CD4-positive, alpha-beta T cell (primary cell): ENCODE measurements around the gene NEK4. TPM values are rescaled to one million over a fixed set of nuclear protein-coding genes. Genes with fewer than 3 reads are reported as not detected.

Source experiments
- ATAC-seq: fragments of 200-7000 bp; cut with Tn5 transposase; one replicate; pipeline ENCODE4 v1.10.0; 2022; ENCODE audit warnings: mild to moderate bottlenecking; ENCODE audit not compliant: poor library complexity
- CTCF ChIA-PET: fragments of 350-600 bp; sonication (Branson Sonifier 250); formaldehyde crosslinking; loops from one replicate; lab custom pipeline; 2021; ENCODE audit warnings: antibody characterized with exemption, inconsistent platforms; lab: Charles Lee
- POLR2A ChIA-PET: fragments of 350-600 bp; sonication (Branson Sonifier 250); formaldehyde crosslinking; loops from one replicate; lab custom pipeline; 2021; ENCODE audit warnings: antibody characterized with exemption, inconsistent platforms; lab: Charles Lee
- DNase-seq, 14 experiments: peaks; one replicate each; pipeline ENCODE4 v3.0.0-alpha.2; 2013 to 2020; ENCODE audit warnings: mixed read lengths in 2 of 14
- H3K27ac ChIP-seq, 2 donors: one replicate each; pipeline versions ENCODE4 v1.5.1 to v1.7.0; 2013; ENCODE audit warnings: low read length in 2 of 2, low read depth in 1 of 2, mild to moderate bottlenecking in 1 of 2
- H3K27me3 ChIP-seq, 2 experiments: 1 replicate in 1 of 2; 2 replicates in 1 of 2; pipeline versions ENCODE4 v1.6.1 to v1.7.0; 2013; ENCODE audit warnings: low read length in 2 of 2, control low read depth in 1 of 2, mild to moderate bottlenecking in 1 of 2, moderate library complexity in 1 of 2; ENCODE audit not compliant: insufficient read depth in 2 of 2, control insufficient read depth in 1 of 2
- H3K36me3 ChIP-seq: one replicate; pipeline ENCODE4 v1.6.1; 2013; ENCODE audit warnings: low read length, control low read depth; ENCODE audit not compliant: insufficient read depth
- H3K4me1 ChIP-seq: one replicate; pipeline ENCODE4 v1.6.1; 2013; ENCODE audit warnings: low read length, control low read depth; ENCODE audit not compliant: insufficient read depth
- H3K4me3 ChIP-seq: one replicate; pipeline ENCODE4 v1.5.1; 2013; ENCODE audit warnings: mild to moderate bottlenecking, low read length, moderate library complexity
- H3K9me3 ChIP-seq, 2 experiments: 1 replicate in 1 of 2; 2 replicates in 1 of 2; pipeline versions ENCODE4 v1.6.1 to v1.7.0; 2013; ENCODE audit warnings: low read length in 2 of 2, mild to moderate bottlenecking in 2 of 2, control low read depth in 1 of 2, moderate library complexity in 1 of 2; ENCODE audit not compliant: control insufficient read depth in 1 of 2, insufficient read depth in 1 of 2
- H3K27ac Mint-ChIP-seq: one replicate; pipeline ENCODE4 v1.8.0; 2020; ENCODE audit warnings: mixed read lengths
- H3K27me3 Mint-ChIP-seq: one replicate; pipeline ENCODE4 v1.8.0; 2021; ENCODE audit warnings: mixed read lengths
- H3K36me3 Mint-ChIP-seq: one replicate; pipeline ENCODE4 v1.8.0; 2021; ENCODE audit warnings: low read depth, mixed read lengths
- H3K4me1 Mint-ChIP-seq: one replicate; pipeline ENCODE4 v1.8.0; 2021; ENCODE audit warnings: low read depth, mixed read lengths
- H3K4me3 Mint-ChIP-seq: one replicate; pipeline ENCODE4 v1.8.0; 2020; ENCODE audit warnings: mild to moderate bottlenecking, mixed read lengths
- H3K9me3 Mint-ChIP-seq: one replicate; pipeline ENCODE4 v1.8.0; 2020; ENCODE audit warnings: mixed read lengths
- CTCF ChIP-seq: fragments of 200-600 bp; IDR thresholded peaks from one replicate; pipeline ENCODE4 v1.8.0; 2022; ENCODE audit warnings: antibody characterized with exemption, mild to moderate bottlenecking
- intact Hi-C, 2 experiments: fragments of 100-400 bp; cut with DNase I in 1 of 2; cut with micrococcal nuclease in 1 of 2; formaldehyde crosslinking; loops; one replicate each; pipeline versions ENCODE4 v1.15.1 to v1.9.0; 2023 to 2025; cut with DNase I, micrococcal nuclease
- total RNA-seq, 174 experiments: library from RNA in 2 of 174; stranded (reverse) in 2 of 174; gene quantifications; one replicate each; pipeline ENCODE4 v1.2.3 and lab custom pipeline; 2021 to 2026

The NEK4 gene
- total RNA-seq, 2 experiments from 2014 or later: 6.1 to 6.9 TPM

- no peak for TF ChIP-seq CTCF
- Histone ChIP-seq H3K4me1 (no peaks in the 10 kb centered on the region), H3K9me3 (no peaks in the 10 kb centered on the region), H3K27ac (no peak overlapping the region), H3K27me3 (no peaks in the 10 kb centered on the region), H3K4me3 (no peak overlapping the region), H3K36me3 (no peaks in the 10 kb centered on the region)
- Mint-ChIP-seq H3K27me3 (no peaks in the 10 kb centered on the region), H3K4me3 (no peak overlapping the region), H3K9me3 (no peaks in the 10 kb centered on the region), H3K36me3 (no peaks in the 10 kb centered on the region), H3K4me1 (no peaks in the 10 kb centered on the region), H3K27ac (no peak overlapping the region)
- no peak for DNase-seq
- POLR2A ChIA-PET: no interaction called here
- CTCF ChIA-PET: no interaction called here
- no peak for ATAC-seq
- intact Hi-C loops: no loop called here
These were observed 31.1 kb upstream of the NEK4 start for GRCh38 chr3:52801839-52802238.

DNA sequence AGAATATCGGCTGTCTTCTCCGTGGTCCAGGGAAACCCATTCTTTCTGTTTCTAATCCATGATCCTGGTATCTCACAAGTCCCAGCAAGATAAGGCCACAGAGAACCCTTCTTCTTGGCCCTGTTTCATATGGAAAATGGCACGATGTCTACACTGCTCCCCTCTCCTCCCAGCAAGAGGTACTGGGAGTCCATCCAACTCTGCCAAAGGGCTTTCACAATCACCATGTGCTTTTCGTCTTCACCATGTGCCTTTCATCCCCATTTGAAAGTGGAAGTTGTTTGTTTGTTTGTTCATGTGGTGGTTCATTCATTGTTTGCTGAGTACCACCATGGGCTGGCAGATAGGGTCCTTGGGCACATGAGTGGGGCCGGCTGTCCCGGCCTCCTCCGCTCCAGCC lies 29.3 kb upstream of the NEK4 start:
- H3K27me3 ChIP-seq: no peaks in the 10 kb centered on the region
- DNase-seq (no peak), ATAC-seq (no peak)
- TF ChIP-seq CTCF: no peak
- Mint-ChIP-seq H3K9me3 (no peaks in the 10 kb centered on the region), H3K36me3 (no peaks in the 10 kb centered on the region), H3K4me1 (no peaks in the 10 kb centered on the region), H3K4me3 (no peak overlapping the region), H3K27ac (no peak overlapping the region), H3K27me3 (no peaks in the 10 kb centered on the region)
- no peaks in the 10 kb centered on the region for H3K4me1 ChIP-seq
- H3K9me3 ChIP-seq: no peaks in the 10 kb centered on the region
- H3K27ac ChIP-seq: no peak overlapping the region
- CTCF ChIA-PET: no interaction called here
- POLR2A ChIA-PET: no interaction called here
- intact Hi-C loops: no loop called here
- no peak overlapping the region for H3K4me3 ChIP-seq
- H3K36me3 ChIP-seq: no peaks in the 10 kb centered on the region

- ATAC-seq: peak; percentile 37
- no peaks in the 10 kb centered on the region for H3K9me3 ChIP-seq
- POLR2A ChIA-PET: no interaction called here
- CTCF ChIA-PET: no interaction called here
- no peaks in the 10 kb centered on the region for H3K36me3 ChIP-seq
- no peak overlapping the region for H3K27ac ChIP-seq
- H3K36me3 Mint-ChIP-seq: no peaks in the 10 kb centered on the region
- no peaks in the 10 kb centered on the region for H3K4me1 Mint-ChIP-seq
- H3K4me3 ChIP-seq: no peak overlapping the region
- peak; percentile 39 for TF ChIP-seq CTCF
- no peaks in the 10 kb centered on the region for H3K9me3 Mint-ChIP-seq
- no peak overlapping the region for H3K27ac Mint-ChIP-seq
- H3K4me3 Mint-ChIP-seq: no peak overlapping the region
- intact Hi-C loops: no loop called here
- peak in 5 of 14 experiments; percentile 3 to 44 (median 23) for DNase-seq
- no peaks in the 10 kb centered on the region for H3K27me3 ChIP-seq
- H3K4me1 ChIP-seq: no peaks in the 10 kb centered on the region
- no peaks in the 10 kb centered on the region for H3K27me3 Mint-ChIP-seq
These were observed 28.3 kb upstream of the NEK4 start for GRCh38 chr3:52798978-52799476.
